HCT116 (cell line): ENCODE results near the gene ANGPT4. TPM values are rescaled to one million over a fixed set of nuclear protein-coding genes. Genes with fewer than 3 reads are reported as not detected.

Experiments
- ATAC-seq: fragments of 200-7000 bp; cut with Tn5 transposase; 2 replicates; pipeline ENCODE4 v1.9.1; 2020; ENCODE audit warnings: mild to moderate bottlenecking, moderate library complexity
- BruUV-seq: library from RNA; stranded (reverse); fragments of 400-500 nt; replicated peaks from 2 replicates; lab custom pipeline; 2021; lab: Mats Ljungman, UMichigan
- CTCF ChIA-PET: fragments of 300-600 bp; sonication (Branson Sonifier 250); formaldehyde crosslinking; loops from one replicate; lab custom pipeline; 2021; ENCODE audit warnings: antibody characterized with exemption; lab: Charles Lee
- POLR2A ChIA-PET: fragments of 300-600, 350-600 bp; sonication (Branson Sonifier 250); formaldehyde crosslinking; loops from one replicate; lab custom pipeline; 2021; ENCODE audit warnings: antibody characterized with exemption; lab: Charles Lee
- RAD21 ChIA-PET, 2 experiments: fragments of 300-600 bp; sonication (Branson Sonifier 250); formaldehyde crosslinking; loops; one replicate each; lab custom pipeline; 2023; ENCODE audit warnings: low total read pairs in 2 of 2; ENCODE audit not compliant: uncharacterized antibody in 2 of 2, unreplicated experiment in 2 of 2, low non-redundant PET in 1 of 2; lab: Charles Lee
- DNase-seq: peaks from one replicate; pipeline ENCODE4 v3.0.0-alpha.2; 2010; ENCODE audit warnings: low read depth, low spot score
- H2AFZ ChIP-seq: fragments of 200-600 bp; shearing (Covaris generic), sonication (generic); 2 replicates; pipeline ENCODE4 v1.6.1; 2017; ENCODE audit warnings: low read depth, mixed run types, mixed read lengths, antibody characterized with exemption, low read length; ENCODE audit not compliant: poor library complexity, severe bottlenecking
- H3K27ac ChIP-seq: 2 replicates; pipeline ENCODE4 v1.5.1; 2012; ENCODE audit warnings: low read depth, low read length
- H3K27me3 ChIP-seq: fragments of 200-600 bp; sonication (generic); 2 replicates; pipeline ENCODE4 v1.6.1; 2016; ENCODE audit warnings: mixed run types, low read length, mixed read lengths; ENCODE audit not compliant: insufficient read depth
- H3K36me3 ChIP-seq, 2 experiments: fragments of 200-500 bp in 1 of 2; fragments of 200-600 bp in 1 of 2; sonication (Bioruptor generic) in 1 of 2; sonication (generic) in 1 of 2; 2 replicates each; pipeline versions ENCODE4 v1.5.1 to v1.6.1; 2014 to 2016; ENCODE audit warnings: low read length in 2 of 2, inconsistent platforms in 1 of 2, mixed read lengths in 1 of 2, mixed run types in 1 of 2; ENCODE audit not compliant: insufficient read depth in 2 of 2, control insufficient read depth in 1 of 2
- H3K4me1 ChIP-seq, 2 experiments: fragments of 200-600 bp in 1 of 2; sonication (generic) in 1 of 2; 2 replicates each; pipeline versions ENCODE4 v1.5.1 to v1.6.1; 2012 to 2017; ENCODE audit warnings: low read length in 2 of 2, inconsistent platforms in 1 of 2, mild to moderate bottlenecking in 1 of 2, mixed read lengths in 1 of 2, mixed run types in 1 of 2, moderate library complexity in 1 of 2; ENCODE audit not compliant: insufficient read depth in 2 of 2, control insufficient read depth in 1 of 2
- H3K4me2 ChIP-seq: fragments of 200-600 bp; sonication (generic); 2 replicates; pipeline ENCODE4 v1.6.1; 2017; ENCODE audit warnings: mixed run types, low read length, mixed read lengths
- H3K4me3 ChIP-seq, 2 experiments: fragments of 200-600 bp in 1 of 2; sonication (generic) in 1 of 2; replicated peaks in 1 of 2; 2 replicates each; pipeline ENCODE4 v1.5.1; 2011 to 2016; ENCODE audit warnings: low read length in 2 of 2, control low read depth in 1 of 2, low read depth in 1 of 2, mild to moderate bottlenecking in 1 of 2, mixed read lengths in 1 of 2, mixed run types in 1 of 2
- H3K79me2 ChIP-seq: fragments of 200-600 bp; sonication (generic); 2 replicates; pipeline ENCODE4 v1.6.1; 2017; ENCODE audit warnings: mild to moderate bottlenecking, mixed run types, low read length, moderate library complexity, mixed read lengths; ENCODE audit not compliant: insufficient read depth
- H3K9ac ChIP-seq: fragments of 200-600 bp; sonication (generic); 2 replicates; pipeline ENCODE4 v1.6.1; 2016; ENCODE audit warnings: low read length, mixed read lengths
- H3K9me2 ChIP-seq: fragments of 200-600 bp; sonication (generic), shearing (Covaris generic); 2 replicates; pipeline ENCODE4 v1.6.1; 2017; ENCODE audit warnings: mixed run types, mild to moderate bottlenecking, moderate library complexity; ENCODE audit not compliant: insufficient read depth
- H3K9me3 ChIP-seq, 2 experiments: fragments of 200-500 bp in 1 of 2; fragments of 200-600 bp in 1 of 2; sonication (Bioruptor generic) in 1 of 2; sonication (generic) in 1 of 2; 2 replicates each; pipeline ENCODE4 v1.6.1; 2014 to 2017; ENCODE audit warnings: low read length in 2 of 2, mixed read lengths in 2 of 2, inconsistent platforms in 1 of 2, low read depth in 1 of 2, mild to moderate bottlenecking in 1 of 2, mixed run types in 1 of 2, moderate library complexity in 1 of 2; ENCODE audit not compliant: control insufficient read depth in 1 of 2, insufficient read depth in 1 of 2
- H4K20me1 ChIP-seq: fragments of 200-600 bp; sonication (generic), shearing (Covaris generic); 2 replicates; pipeline ENCODE4 v1.6.1; 2017; ENCODE audit warnings: mixed run types, mild to moderate bottlenecking, moderate library complexity; ENCODE audit not compliant: insufficient read depth
- EGR1 ChIP-seq: IDR thresholded peaks from 2 replicates; pipeline ENCODE4 v1.6.1; 2012; ENCODE audit warnings: low read depth
- EZH2 ChIP-seq: fragments of 200-600 bp; sonication (generic); IDR thresholded peaks from 2 replicates; pipeline ENCODE4 v1.6.1; 2017; ENCODE audit warnings: antibody characterized with exemption, mixed run types
- FOSL1 ChIP-seq: IDR thresholded peaks from 2 replicates; pipeline ENCODE4 v1.6.1; 2012; ENCODE audit warnings: low read depth
- JUND ChIP-seq: IDR thresholded peaks from 2 replicates; pipeline ENCODE4 v1.6.1; 2012
- SP1 ChIP-seq: IDR thresholded peaks from 2 replicates; pipeline ENCODE4 v1.6.1; 2012; ENCODE audit warnings: low read depth
- TCF7L2 ChIP-seq: IDR thresholded peaks from 2 replicates; pipeline ENCODE4 v1.7.0; 2011; ENCODE audit warnings: borderline replicate concordance, inconsistent platforms; ENCODE audit not compliant: insufficient read depth, insufficient read length; ENCODE audit errors: extremely low read depth
- intact Hi-C: fragments of 100-400 bp; cut with micrococcal nuclease; formaldehyde crosslinking; loops from 2 replicates; pipeline ENCODE4 v1.10.0; 2022
- total RNA-seq: library from RNA; stranded (reverse); gene quantifications from one replicate; pipeline ENCODE4 v1.2.1, GENCODE V29; 2021; ENCODE audit not compliant: unreplicated experiment
- TF ChIP-seq, protein P1 (sequence below): IDR thresholded peaks from 2 replicates; pipeline ENCODE4 v1.6.1; 2011; ENCODE audit warnings: mild to moderate bottlenecking, low read length, moderate library complexity; ENCODE audit not compliant: insufficient replicate concordance; ENCODE audit errors: extremely low read depth
- TF ChIP-seq, protein P2 (sequence below): IDR thresholded peaks from 2 replicates; pipeline ENCODE4 v1.6.1; 2012; ENCODE audit warnings: low read depth
- TF ChIP-seq, protein P3 (sequence below): IDR thresholded peaks from 2 replicates; pipeline ENCODE4 v1.6.1; 2012

ANGPT4 gene
- total RNA-seq, 1 experiment from 2014 or later = not detected

DNA sequence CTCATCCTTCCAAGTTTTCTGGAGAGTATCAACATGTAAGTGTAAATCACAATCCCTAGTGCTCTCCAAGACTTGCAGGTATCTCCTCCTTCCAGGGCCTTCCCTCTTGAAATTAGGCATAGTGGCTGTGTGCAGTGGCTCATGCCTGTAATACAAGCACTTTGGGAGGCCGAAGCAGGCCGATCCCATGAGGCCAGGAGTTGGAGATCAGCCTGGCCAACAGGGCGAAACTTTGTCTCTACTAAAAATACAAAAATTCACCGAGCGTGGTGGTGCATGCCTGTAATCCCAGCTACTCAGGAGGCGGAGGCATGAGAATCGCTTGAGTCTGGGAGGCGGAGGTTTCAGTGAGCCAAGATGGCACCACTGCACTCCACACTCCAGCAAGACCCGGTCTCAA lies 9.4 kb upstream of the ANGPT4 start:
- Histone ChIP-seq H2AFZ (no peak overlapping the region), H3K27ac (no peak overlapping the region), H3K9me3 (peaks cover 0 to 5% of the 10 kb centered on the region in 2 experiments; a peak in 1 of 4 replicates), H3K36me3 (no peaks in the 10 kb centered on the region), H3K27me3 (no peaks in the 10 kb centered on the region), H3K4me3 (no peak overlapping the region), H3K4me1 (no peaks in the 10 kb centered on the region), H3K4me2 (no peak overlapping the region), H4K20me1 (no peaks in the 10 kb centered on the region), H3K9me2 (no peaks in the 10 kb centered on the region), H3K9ac (no peak overlapping the region), H3K79me2 (no peaks in the 10 kb centered on the region)
- CTCF ChIA-PET = no interaction called here
- no peak for TF ChIP-seq JUND
- TF ChIP-seq EGR1 = no peak
- TF ChIP-seq SP1 = no peak
- TF ChIP-seq TCF7L2 = no peak
- TF ChIP-seq, protein P1, sequence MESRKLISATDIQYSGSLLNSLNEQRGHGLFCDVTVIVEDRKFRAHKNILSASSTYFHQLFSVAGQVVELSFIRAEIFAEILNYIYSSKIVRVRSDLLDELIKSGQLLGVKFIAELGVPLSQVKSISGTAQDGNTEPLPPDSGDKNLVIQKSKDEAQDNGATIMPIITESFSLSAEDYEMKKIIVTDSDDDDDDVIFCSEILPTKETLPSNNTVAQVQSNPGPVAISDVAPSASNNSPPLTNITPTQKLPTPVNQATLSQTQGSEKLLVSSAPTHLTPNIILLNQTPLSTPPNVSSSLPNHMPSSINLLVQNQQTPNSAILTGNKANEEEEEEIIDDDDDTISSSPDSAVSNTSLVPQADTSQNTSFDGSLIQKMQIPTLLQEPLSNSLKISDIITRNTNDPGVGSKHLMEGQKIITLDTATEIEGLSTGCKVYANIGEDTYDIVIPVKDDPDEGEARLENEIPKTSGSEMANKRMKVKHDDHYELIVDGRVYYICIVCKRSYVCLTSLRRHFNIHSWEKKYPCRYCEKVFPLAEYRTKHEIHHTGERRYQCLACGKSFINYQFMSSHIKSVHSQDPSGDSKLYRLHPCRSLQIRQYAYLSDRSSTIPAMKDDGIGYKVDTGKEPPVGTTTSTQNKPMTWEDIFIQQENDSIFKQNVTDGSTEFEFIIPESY = no peak
- TF ChIP-seq EZH2 = no peak
- TF ChIP-seq, protein P2, sequence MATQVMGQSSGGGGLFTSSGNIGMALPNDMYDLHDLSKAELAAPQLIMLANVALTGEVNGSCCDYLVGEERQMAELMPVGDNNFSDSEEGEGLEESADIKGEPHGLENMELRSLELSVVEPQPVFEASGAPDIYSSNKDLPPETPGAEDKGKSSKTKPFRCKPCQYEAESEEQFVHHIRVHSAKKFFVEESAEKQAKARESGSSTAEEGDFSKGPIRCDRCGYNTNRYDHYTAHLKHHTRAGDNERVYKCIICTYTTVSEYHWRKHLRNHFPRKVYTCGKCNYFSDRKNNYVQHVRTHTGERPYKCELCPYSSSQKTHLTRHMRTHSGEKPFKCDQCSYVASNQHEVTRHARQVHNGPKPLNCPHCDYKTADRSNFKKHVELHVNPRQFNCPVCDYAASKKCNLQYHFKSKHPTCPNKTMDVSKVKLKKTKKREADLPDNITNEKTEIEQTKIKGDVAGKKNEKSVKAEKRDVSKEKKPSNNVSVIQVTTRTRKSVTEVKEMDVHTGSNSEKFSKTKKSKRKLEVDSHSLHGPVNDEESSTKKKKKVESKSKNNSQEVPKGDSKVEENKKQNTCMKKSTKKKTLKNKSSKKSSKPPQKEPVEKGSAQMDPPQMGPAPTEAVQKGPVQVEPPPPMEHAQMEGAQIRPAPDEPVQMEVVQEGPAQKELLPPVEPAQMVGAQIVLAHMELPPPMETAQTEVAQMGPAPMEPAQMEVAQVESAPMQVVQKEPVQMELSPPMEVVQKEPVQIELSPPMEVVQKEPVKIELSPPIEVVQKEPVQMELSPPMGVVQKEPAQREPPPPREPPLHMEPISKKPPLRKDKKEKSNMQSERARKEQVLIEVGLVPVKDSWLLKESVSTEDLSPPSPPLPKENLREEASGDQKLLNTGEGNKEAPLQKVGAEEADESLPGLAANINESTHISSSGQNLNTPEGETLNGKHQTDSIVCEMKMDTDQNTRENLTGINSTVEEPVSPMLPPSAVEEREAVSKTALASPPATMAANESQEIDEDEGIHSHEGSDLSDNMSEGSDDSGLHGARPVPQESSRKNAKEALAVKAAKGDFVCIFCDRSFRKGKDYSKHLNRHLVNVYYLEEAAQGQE = no peak
- TF ChIP-seq FOSL1 = no peak
- TF ChIP-seq, protein P3, sequence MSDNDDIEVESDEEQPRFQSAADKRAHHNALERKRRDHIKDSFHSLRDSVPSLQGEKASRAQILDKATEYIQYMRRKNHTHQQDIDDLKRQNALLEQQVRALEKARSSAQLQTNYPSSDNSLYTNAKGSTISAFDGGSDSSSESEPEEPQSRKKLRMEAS = no peak
- intact Hi-C loops = no loop called here
- POLR2A ChIA-PET = no interaction called here
- RAD21 ChIA-PET = no interaction called here
- no peak for DNase-seq
- no peak for ATAC-seq
- BruUV-seq = no TSS peak
